BJ (cell line): ENCODE measurements around the gene ATP13A2. TPM values are rescaled to one million over a fixed set of nuclear protein-coding genes. Genes with fewer than 3 reads are reported as not detected.

ENCODE experiments used
- CTCF ChIA-PET: fragments of 350-600 bp; formaldehyde crosslinking; extraction: SDS; loops from one replicate; lab custom pipeline; 2021; ENCODE audit warnings: antibody characterized with exemption, inconsistent platforms; lab: Yijun Ruan, JAX
- POLR2A ChIA-PET: fragments of 300-600 bp; sonication (Branson Sonifier 250); formaldehyde crosslinking; extraction: SDS; loops from one replicate; lab custom pipeline; 2021; ENCODE audit warnings: antibody characterized with exemption; lab: Charles Lee
- DNase-seq: peaks from one replicate; pipeline ENCODE4 v3.0.0-alpha.2; 2011; ENCODE audit warnings: low read depth
- H3K27me3 ChIP-seq: 2 replicates; pipeline ENCODE4 v1.6.0; 2011; ENCODE audit warnings: low read length; ENCODE audit not compliant: control insufficient read depth, insufficient read depth
- H3K36me3 ChIP-seq: 2 replicates; pipeline ENCODE4 v1.5.1; 2011; ENCODE audit warnings: low read length; ENCODE audit not compliant: control insufficient read depth, insufficient read depth
- H3K4me3 ChIP-seq: 2 replicates; pipeline ENCODE4 v1.5.1; 2011; ENCODE audit warnings: low read depth, mild to moderate bottlenecking, control low read depth, low read length
- CTCF ChIP-seq: IDR thresholded peaks from 2 replicates; pipeline ENCODE4 v1.5.1; 2011; ENCODE audit warnings: low read depth, mild to moderate bottlenecking, control low read depth, inconsistent platforms, low read length, moderate library complexity; ENCODE audit not compliant: insufficient read depth
- polyA plus RNA-seq: library from polyadenylated mRNA; depleted of rRNA; stranded (reverse); fragments of >200 nt; gene quantifications from 2 replicates; pipeline ENCODE4 v1.2.3, GENCODE V29; 2011

Gene ATP13A2
- polyA plus RNA-seq, 1 experiment: 25.5 TPM

GRCh38 chr1:16993521-16994038 lies 18.1 kb downstream of the ATP13A2 start:
- DNase-seq: no peak
- Histone ChIP-seq H3K4me3 (no peak overlapping the region), H3K36me3 (peaks cover 2% of the 10 kb centered on the region; the same call in 1 of the 2 replicates), H3K27me3 (no peaks in the 10 kb centered on the region)
- ChIA-PET POLR2A (no interaction called here), CTCF (interaction anchor here (1.1 kb wide), 1 partner anchor 33 kb away, joined by 4 read pairs; no protein-coding TSS in a partner anchor)
- no peak for TF ChIP-seq CTCF

GRCh38 chr1:16992675-16993074 lies 19.1 kb downstream of the ATP13A2 start:
- ChIA-PET CTCF (interaction anchor here (1.1 kb wide), 1 partner anchor 32 kb away, joined by 4 read pairs; no protein-coding TSS in a partner anchor), POLR2A (no interaction called here)
- no peak for DNase-seq
- Histone ChIP-seq H3K27me3 (no peaks in the 10 kb centered on the region), H3K4me3 (no peak overlapping the region), H3K36me3 (peaks cover 2% of the 10 kb centered on the region; the same call in 1 of the 2 replicates)
- no peak for TF ChIP-seq CTCF

- POLR2A ChIA-PET: no interaction called here
- CTCF ChIA-PET: interaction anchor here (1.1 kb wide), 1 partner anchor 32 kb away, joined by 4 read pairs; no protein-coding TSS in a partner anchor
- Histone ChIP-seq H3K4me3 (no peak overlapping the region), H3K27me3 (no peaks in the 10 kb centered on the region), H3K36me3 (peaks cover 2% of the 10 kb centered on the region; the same call in 1 of the 2 replicates)
- no peak for TF ChIP-seq CTCF
- no peak for DNase-seq
These were observed 19.6 kb downstream of the ATP13A2 start for GRCh38 chr1:16992102-16992501.

GRCh38 chr1:16991571-16991970 lies 20.2 kb downstream of the ATP13A2 start:
- Histone ChIP-seq H3K4me3 (no peak overlapping the region), H3K36me3 (peaks cover 4% of the 10 kb centered on the region), H3K27me3 (no peaks in the 10 kb centered on the region)
- CTCF ChIA-PET: no interaction called here
- POLR2A ChIA-PET: no interaction called here
- no peak for DNase-seq
- TF ChIP-seq CTCF: no peak

GRCh38 chr1:16989676-16990391 lies 21.9 kb downstream of the ATP13A2 start:
- TF ChIP-seq CTCF: no peak
- CTCF ChIA-PET: no interaction called here
- Histone ChIP-seq H3K4me3 (no peak overlapping the region), H3K36me3 (peaks cover 4% of the 10 kb centered on the region; the same call in 1 of the 2 replicates), H3K27me3 (no peaks in the 10 kb centered on the region)
- POLR2A ChIA-PET: interaction anchor here (0.7 kb wide), 1 partner anchor 34 kb away, joined by 5 read pairs; no protein-coding TSS in a partner anchor
- DNase-seq: no peak
